ENCODE measurements around the gene JADE3.
A peak's percentile ranks its signal among the peaks of the same experiment; 100 is the strongest.

The JADE3 gene

DNA sequence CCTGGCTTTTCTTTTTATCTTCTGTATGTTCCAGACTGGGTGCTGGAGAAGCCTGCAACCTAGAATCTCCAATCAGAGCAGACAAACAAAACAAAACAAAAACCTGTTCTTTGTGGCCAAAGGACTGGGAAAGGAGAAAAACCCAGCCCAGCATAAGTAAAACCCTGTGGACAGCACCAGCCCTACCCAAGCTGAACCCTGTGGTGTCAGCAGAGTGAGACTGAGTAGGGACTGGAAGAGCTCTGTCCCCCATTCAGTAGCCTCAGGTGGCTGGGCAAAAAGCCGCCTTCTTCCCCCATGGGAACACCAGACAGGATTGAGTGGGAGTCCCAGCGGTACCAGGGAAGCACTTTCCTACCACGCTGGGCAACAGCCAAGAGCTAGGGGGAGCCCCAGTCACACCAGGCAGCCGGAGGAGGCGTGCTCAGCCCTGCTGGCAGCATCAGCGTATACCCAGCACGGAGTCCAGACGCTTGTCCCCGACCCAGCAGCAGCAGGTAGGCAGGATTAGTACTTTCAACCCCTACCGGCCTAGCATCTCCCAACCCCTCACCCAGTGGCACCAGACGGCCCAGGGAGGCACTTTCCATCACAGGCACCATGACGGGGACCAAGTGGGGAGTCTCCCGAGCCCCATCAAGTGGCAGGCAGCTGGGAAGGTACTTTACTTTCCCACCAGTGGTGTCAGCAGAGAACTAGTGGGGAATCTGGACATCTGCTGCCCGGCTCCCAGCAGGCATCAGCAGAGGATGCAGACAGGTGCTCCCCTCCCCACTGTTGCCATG is 8.6 kb upstream of the JADE3 start:
- H3K27ac ChIP-seq (ENCODE audit: low read length): peak overlapping the region; percentile 21; the same call in 1 of the 2 replicates
- H3K9me2 ChIP-seq (replicated peaks; ENCODE audit: insufficient read depth, low read length): no peaks in the 10 kb centered on the region
- no peak overlapping the region for H3K9ac ChIP-seq (ENCODE audit: low read length)
- H3K79me2 ChIP-seq (ENCODE audit: low read length): no peaks in the 10 kb centered on the region
- DNase-seq: peak; percentile 64
- TF ChIP-seq EZH2phosphoT487 (IDR thresholded peaks at IDR 0.05; ENCODE audit: low read length): no peak
- no peak for TF ChIP-seq EZH2 (optimal IDR thresholded peaks at IDR 0.05; ENCODE audit: low read depth, low read length)
- TF ChIP-seq CTCF (IDR thresholded peaks at IDR 0.05; ENCODE audit: low read length): peak; percentile 58
- H3F3A ChIP-seq (ENCODE audit: insufficient read depth, low read length): peaks cover 20% of the 10 kb centered on the region
- no peaks in the 10 kb centered on the region for H3K9me3 ChIP-seq (replicated peaks; ENCODE audit: insufficient read depth, low read length)
- peak overlapping the region; percentile 47 for H2AFZ ChIP-seq (ENCODE audit: low read length)
- H3K4me1 ChIP-seq (ENCODE audit: low read length): peaks cover 11% of the 10 kb centered on the region
- peak overlapping the region; percentile 70 for H3K4me2 ChIP-seq (ENCODE audit: low read depth, low read length)
- peak overlapping the region; percentile 51 for H3K4me3 ChIP-seq (ENCODE audit: low read length)
- H3K27me3 ChIP-seq (replicated peaks; ENCODE audit: insufficient read depth, low read length): no peaks in the 10 kb centered on the region
- H4K20me1 ChIP-seq (ENCODE audit: insufficient read depth, low read length): no peaks in the 10 kb centered on the region
- no peaks in the 10 kb centered on the region for H3K36me3 ChIP-seq (replicated peaks; ENCODE audit: insufficient read depth, low read length)

- H2AFZ ChIP-seq (ENCODE audit: low read length): no peak overlapping the region
- H3K36me3 ChIP-seq (replicated peaks; ENCODE audit: insufficient read depth, low read length): no peaks in the 10 kb centered on the region
- H3K79me2 ChIP-seq (ENCODE audit: low read length): no peaks in the 10 kb centered on the region
- peaks cover 11% of the 10 kb centered on the region for H3K4me1 ChIP-seq (ENCODE audit: low read length)
- TF ChIP-seq CTCF (IDR thresholded peaks at IDR 0.05; ENCODE audit: low read length) (no peak), EZH2phosphoT487 (IDR thresholded peaks at IDR 0.05; ENCODE audit: low read length) (no peak), EZH2 (optimal IDR thresholded peaks at IDR 0.05; ENCODE audit: low read depth, low read length) (no peak)
- H3K27ac ChIP-seq (ENCODE audit: low read length): no peak overlapping the region
- H3F3A ChIP-seq (ENCODE audit: insufficient read depth, low read length): peaks cover 20% of the 10 kb centered on the region
- no peak overlapping the region for H3K9ac ChIP-seq (ENCODE audit: low read length)
- no peaks in the 10 kb centered on the region for H3K9me2 ChIP-seq (replicated peaks; ENCODE audit: insufficient read depth, low read length)
- H4K20me1 ChIP-seq (ENCODE audit: insufficient read depth, low read length): no peaks in the 10 kb centered on the region
- no peak for DNase-seq
- H3K4me3 ChIP-seq (ENCODE audit: low read length): no peak overlapping the region
- H3K9me3 ChIP-seq (replicated peaks; ENCODE audit: insufficient read depth, low read length): no peaks in the 10 kb centered on the region
- H3K27me3 ChIP-seq (replicated peaks; ENCODE audit: insufficient read depth, low read length): no peaks in the 10 kb centered on the region
- peak overlapping the region; percentile 70; the same call in 1 of the 2 replicates for H3K4me2 ChIP-seq (ENCODE audit: low read depth, low read length)
Observed at GRCh38 chrX:46904626-46905025, 7.6 kb upstream of the JADE3 start.

DNA sequence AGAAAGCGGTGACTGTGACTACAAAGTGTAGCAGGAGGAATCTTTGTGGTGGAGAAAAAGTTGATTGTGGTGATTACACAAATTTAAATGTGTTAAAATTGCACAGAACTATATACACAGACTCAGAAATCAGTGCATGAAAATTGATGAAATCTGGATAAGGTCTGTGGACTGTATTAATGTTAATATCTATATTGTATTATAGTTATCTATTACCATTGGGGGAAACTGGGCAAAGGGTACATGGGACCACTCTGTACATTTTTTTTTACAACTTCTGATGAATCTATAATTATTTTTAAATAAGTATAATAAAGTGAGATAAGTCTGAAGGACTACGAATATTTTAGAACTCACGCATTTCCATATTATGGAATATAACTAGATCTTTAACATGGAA is 1.8 kb upstream of the JADE3 start:
- Histone ChIP-seq H3K36me3 (replicated peaks; ENCODE audit: insufficient read depth, low read length) (no peaks in the 10 kb centered on the region), H2AFZ (ENCODE audit: low read length) (no peak overlapping the region), H3K27ac (ENCODE audit: low read length) (no peak overlapping the region), H3K4me3 (ENCODE audit: low read length) (no peak overlapping the region), H3F3A (ENCODE audit: insufficient read depth, low read length) (0 out of 2 replicates have a peak, but pooled peaks cover 3% of the 10 kb centered on the region), H3K9me3 (replicated peaks; ENCODE audit: insufficient read depth, low read length) (no peaks in the 10 kb centered on the region), H3K9me2 (replicated peaks; ENCODE audit: insufficient read depth, low read length) (no peaks in the 10 kb centered on the region), H3K9ac (ENCODE audit: low read length) (no peak overlapping the region), H3K27me3 (replicated peaks; ENCODE audit: insufficient read depth, low read length) (no peaks in the 10 kb centered on the region), H3K4me2 (ENCODE audit: low read depth, low read length) (no peak overlapping the region), H3K4me1 (ENCODE audit: low read length) (no peaks in the 10 kb centered on the region), H3K79me2 (ENCODE audit: low read length) (peaks cover 9% of the 10 kb centered on the region), H4K20me1 (ENCODE audit: insufficient read depth, low read length) (no peaks in the 10 kb centered on the region)
- DNase-seq: no peak
- TF ChIP-seq CTCF (IDR thresholded peaks at IDR 0.05; ENCODE audit: low read length) (no peak), EZH2phosphoT487 (IDR thresholded peaks at IDR 0.05; ENCODE audit: low read length) (no peak), EZH2 (optimal IDR thresholded peaks at IDR 0.05; ENCODE audit: low read depth, low read length) (no peak)

Measured in MM.1S (cell line).